GM13976 (cell line): ENCODE results near the gene NANOS2.

ENCODE experiments used
- DNase-seq: peaks from one replicate; pipeline ENCODE4 v3.0.0; 2012; ENCODE audit warnings: low spot score
- in situ Hi-C: fragments of 300-500 bp; cut with MboI; formaldehyde crosslinking; loops from one replicate; pipeline ENCODE4 v1.12.0; 2022; ENCODE audit warnings: low sequenced_read_pairs, mixed read lengths, inconsistent platforms; ENCODE audit not compliant: unreplicated experiment
- TF ChIP-seq, protein P1 (sequence below): IDR thresholded peaks from 2 replicates; pipeline ENCODE4 v1.5.1; 2012; ENCODE audit warnings: borderline replicate concordance, mild to moderate bottlenecking; ENCODE audit not compliant: insufficient read depth; ENCODE audit errors: extremely low read depth, missing control alignments, control extremely low read depth

Gene NANOS2

DNA sequence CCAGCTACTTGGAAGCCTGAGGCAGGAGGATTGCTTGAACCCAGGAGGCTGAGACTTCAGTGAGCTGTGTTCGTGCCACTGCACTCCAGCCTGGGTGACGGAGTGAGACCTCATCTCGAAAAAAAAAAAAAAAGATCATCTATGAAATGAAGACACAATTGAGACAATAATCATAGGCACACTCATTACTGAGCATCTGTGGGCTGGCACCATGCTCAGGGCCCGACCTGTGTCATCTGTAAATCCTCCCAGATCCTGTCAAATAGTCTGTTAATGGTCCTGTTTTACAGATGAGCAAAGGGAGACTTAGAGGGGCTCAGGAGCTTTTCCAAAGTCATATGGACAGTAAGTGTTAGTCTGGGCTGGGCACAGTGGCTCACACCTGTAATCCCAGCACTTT lies 4.1 kb upstream of the NANOS2 start:
- in situ Hi-C loops = no loop called here
- TF ChIP-seq, protein P1, sequence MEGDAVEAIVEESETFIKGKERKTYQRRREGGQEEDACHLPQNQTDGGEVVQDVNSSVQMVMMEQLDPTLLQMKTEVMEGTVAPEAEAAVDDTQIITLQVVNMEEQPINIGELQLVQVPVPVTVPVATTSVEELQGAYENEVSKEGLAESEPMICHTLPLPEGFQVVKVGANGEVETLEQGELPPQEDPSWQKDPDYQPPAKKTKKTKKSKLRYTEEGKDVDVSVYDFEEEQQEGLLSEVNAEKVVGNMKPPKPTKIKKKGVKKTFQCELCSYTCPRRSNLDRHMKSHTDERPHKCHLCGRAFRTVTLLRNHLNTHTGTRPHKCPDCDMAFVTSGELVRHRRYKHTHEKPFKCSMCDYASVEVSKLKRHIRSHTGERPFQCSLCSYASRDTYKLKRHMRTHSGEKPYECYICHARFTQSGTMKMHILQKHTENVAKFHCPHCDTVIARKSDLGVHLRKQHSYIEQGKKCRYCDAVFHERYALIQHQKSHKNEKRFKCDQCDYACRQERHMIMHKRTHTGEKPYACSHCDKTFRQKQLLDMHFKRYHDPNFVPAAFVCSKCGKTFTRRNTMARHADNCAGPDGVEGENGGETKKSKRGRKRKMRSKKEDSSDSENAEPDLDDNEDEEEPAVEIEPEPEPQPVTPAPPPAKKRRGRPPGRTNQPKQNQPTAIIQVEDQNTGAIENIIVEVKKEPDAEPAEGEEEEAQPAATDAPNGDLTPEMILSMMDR = no peak
- no peak for DNase-seq

DNA sequence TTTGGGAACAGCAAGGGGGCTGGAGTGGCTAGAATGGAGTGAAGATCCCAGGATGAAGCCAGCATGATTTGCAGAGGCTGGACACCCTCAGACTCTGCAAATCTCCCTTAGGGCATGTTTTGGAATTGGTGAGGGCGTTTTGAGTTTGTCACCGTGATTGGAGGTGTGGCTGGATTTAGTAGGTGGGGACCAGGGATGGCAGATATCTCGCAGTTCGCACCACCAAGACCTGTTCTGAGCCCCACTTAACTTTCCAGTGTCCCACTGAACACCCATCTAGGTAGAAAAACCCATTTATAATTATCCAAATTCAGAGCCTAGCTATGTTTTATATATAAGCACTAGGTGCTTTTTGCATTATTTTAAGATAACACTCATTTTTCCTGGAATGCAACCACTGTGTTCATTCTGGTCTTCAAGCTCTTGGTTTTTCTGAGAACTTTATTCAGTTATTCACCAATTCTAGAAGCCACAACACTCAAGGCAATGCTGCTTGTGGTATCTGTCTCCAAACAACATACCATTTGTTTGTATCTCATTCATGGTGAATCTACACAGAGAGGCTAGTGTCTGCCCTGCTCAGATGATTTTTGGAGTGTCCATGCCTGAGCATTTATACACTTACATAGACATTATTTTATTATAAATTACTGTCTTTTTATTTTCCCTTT lies 3.0 kb upstream of the NANOS2 start:
- TF ChIP-seq, protein P1 = no peak
- in situ Hi-C loops = no loop called here
- DNase-seq = no peak

DNA sequence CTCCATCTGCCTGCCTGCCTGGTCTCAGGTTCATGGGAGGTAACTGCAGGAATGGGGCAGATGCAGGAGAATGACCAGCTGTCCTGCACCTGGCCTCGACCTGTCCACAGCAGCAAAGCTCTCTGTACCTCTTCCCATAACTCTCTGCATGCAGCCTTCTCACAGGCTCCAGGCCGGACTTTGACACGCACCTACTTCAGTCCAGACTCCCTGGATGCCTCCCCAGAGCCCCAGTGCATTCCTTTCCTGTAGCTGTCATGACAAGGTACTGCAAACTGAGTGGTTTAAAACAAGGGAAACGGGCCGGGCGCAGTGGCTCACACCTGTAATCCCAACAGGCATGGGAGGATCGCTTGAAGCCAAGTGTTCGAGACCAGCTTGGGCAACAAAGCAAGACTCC lies 3.3 kb downstream of the NANOS2 start:
- TF ChIP-seq, protein P1 = no peak

DNA sequence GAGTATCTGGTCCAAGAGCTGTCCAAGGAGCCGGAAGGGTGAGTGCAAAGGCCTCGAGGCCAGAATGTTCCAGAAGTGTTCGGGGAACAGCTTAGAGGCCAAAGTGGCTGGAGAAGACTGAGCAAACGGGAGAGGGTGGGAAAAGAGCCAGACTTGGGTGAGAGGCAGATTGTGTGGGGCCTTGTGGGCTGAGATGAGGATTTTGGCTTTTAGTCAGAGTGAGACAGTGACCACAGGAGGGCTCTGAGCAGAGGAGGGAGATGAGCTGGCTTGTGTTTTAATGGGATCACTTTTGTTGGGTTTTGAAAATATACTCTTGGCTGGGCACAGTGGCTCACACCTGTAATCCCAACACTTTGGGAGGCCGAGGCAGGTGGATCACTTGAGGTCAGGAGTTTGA lies 5.6 kb downstream of the NANOS2 start:
- in situ Hi-C loops = no loop called here
- TF ChIP-seq, protein P1 = no peak

More for the DNA sequence above, 3.3 kb downstream of the NANOS2 start:
- no peak for DNase-seq
- in situ Hi-C loops = no loop called here

DNA sequence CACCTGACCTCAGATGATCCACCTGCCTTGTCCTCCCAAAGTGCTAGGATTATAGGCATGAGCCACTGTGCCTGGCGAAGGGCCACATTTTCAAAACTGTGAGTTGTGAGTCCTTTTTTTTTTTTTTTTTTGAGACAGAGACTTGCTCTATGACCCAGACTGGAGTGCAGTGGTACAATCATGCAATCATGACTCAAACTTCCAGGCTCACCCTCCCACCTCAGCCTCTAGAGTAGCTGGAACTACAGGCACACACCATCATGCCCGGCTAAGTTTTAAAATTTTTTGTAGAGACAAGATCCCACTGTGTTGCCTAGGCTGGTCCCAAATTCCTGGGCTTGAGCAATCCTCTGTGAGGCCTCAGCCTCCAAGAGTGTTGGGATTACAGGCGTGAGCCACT lies 8.4 kb downstream of the NANOS2 start:
- DNase-seq = no peak
- TF ChIP-seq, protein P1 = no peak
- in situ Hi-C loops = no loop called here

More for the DNA sequence above, 5.6 kb downstream of the NANOS2 start:
- DNase-seq = no peak

DNA sequence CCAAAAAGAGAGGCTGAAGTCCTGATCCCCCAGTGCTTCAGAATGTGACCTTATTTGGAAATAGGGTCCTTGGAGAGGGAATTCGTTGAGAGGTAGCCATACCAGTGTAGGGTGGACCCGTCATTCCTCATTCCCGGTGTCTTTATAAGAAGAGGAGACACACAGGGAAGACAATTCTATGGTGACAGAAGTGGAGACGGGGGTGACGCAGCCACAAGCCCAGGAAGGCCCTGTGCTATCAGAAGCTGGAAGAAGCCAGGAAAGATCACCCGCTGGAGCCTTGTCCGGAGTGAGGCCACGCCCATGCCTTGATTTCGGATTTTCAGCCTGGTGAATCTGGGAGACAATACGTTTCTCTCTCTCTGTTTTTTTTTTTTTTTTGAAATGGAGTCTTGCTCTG lies 9.6 kb downstream of the NANOS2 start:
- TF ChIP-seq, protein P1 = no peak
- no peak for DNase-seq
- in situ Hi-C loops = no loop called here
